SH-SY5Y (cell line): ENCODE results near the gene DAP.

Experiments
- GATA2 ChIP-seq: IDR thresholded peaks from 2 replicates; pipeline ENCODE4 v1.6.1; 2011; ENCODE audit warnings: mild to moderate bottlenecking, low read depth, low read length
- GATA3 ChIP-seq: IDR thresholded peaks from 2 replicates; pipeline ENCODE4 v1.6.1; 2011; ENCODE audit warnings: low read depth, mild to moderate bottlenecking, low read length, moderate library complexity

GRCh38 chr5:10688651-10689171 is 72.3 kb downstream of the DAP start:
- TF ChIP-seq GATA3 (no peak), GATA2 (no peak)
